ENCODE measurements around the gene RASA2. TPM values are rescaled to one million over a fixed set of nuclear protein-coding genes. Genes with fewer than 3 reads are reported as not detected.

Gene RASA2
- polyA plus RNA-seq, 1 of the 3 experiments (the other 2 are of a cell fraction) = 2.4 TPM

DNA sequence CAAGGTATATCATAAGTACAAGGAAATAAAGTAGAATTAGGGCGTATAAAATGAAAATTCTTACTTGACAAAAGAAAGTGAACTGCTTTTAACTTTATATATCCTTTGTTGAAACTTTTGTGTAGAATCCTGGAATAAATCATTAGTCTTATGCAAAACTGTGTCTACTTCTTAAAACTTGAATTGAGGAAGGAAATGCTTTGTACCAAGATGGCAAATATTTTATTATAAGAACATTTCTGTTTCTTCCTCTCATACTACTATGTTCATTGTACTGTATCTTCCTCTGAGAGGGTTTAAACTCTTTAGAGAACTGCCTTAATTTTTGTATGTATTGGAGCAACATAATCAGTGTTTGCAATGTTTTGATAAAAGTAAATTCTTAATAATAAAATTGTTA lies 42.0 kb downstream of the RASA2 start:
- peaks cover 25% of the 10 kb centered on the region for H3K79me2 ChIP-seq (ENCODE audit: insufficient read depth)

GRCh38 chr3:141529256-141529655 lies 42.4 kb downstream of the RASA2 start:
- ChIA-PET CTCF (no interaction called here), POLR2A (no interaction called here)
- Histone ChIP-seq H3K27ac (ENCODE audit: low read depth in 2 of 2, low read length in 1 of 2) (no peak overlapping the region), H3K27me3 (ENCODE audit: insufficient read depth) (no peaks in the 10 kb centered on the region), H3K79me2 (ENCODE audit: insufficient read depth) (peaks cover 21% of the 10 kb centered on the region), H3K9me2 (no peaks in the 10 kb centered on the region), H3K4me2 (no peak overlapping the region), H3K4me3 (ENCODE audit: low read depth in 2 of 2, low read length in 1 of 2) (no peak overlapping the region), H3K9ac (no peak overlapping the region), H4K20me1 (ENCODE audit: insufficient read depth) (no peaks in the 10 kb centered on the region), H3K4me1 (ENCODE audit: control insufficient read depth in 1 of 2, insufficient read depth in 2 of 2, low read depth in 1 of 2, low read length in 1 of 2) (peaks cover 0 to 15% of the 10 kb centered on the region in 2 experiments; a peak in 2 of 4 replicates), H3F3A (replicated peaks; ENCODE audit: insufficient read depth) (peaks cover 16% of the 10 kb centered on the region), H3K9me3 (no peaks in the 10 kb centered on the region), H2AFZ (ENCODE audit: low read depth) (no peak overlapping the region), H3K36me3 (replicated peaks in 1 of 2; ENCODE audit: control insufficient read depth in 1 of 2, insufficient read depth in 2 of 2, low read length in 1 of 2) (peaks cover 17 to 35% of the 10 kb centered on the region in 2 experiments)
- TF ChIP-seq, protein P1, sequence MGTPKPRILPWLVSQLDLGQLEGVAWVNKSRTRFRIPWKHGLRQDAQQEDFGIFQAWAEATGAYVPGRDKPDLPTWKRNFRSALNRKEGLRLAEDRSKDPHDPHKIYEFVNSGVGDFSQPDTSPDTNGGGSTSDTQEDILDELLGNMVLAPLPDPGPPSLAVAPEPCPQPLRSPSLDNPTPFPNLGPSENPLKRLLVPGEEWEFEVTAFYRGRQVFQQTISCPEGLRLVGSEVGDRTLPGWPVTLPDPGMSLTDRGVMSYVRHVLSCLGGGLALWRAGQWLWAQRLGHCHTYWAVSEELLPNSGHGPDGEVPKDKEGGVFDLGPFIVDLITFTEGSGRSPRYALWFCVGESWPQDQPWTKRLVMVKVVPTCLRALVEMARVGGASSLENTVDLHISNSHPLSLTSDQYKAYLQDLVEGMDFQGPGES (IDR thresholded peaks at IDR 0.05; ENCODE audit: low read depth, low read length) = no peak
- TF ChIP-seq MEF2A (IDR thresholded peaks at IDR 0.05; ENCODE audit: borderline replicate concordance, low read depth) (no peak), RAD21 (IDR thresholded peaks at IDR 0.05; ENCODE audit: low read length) (no peak), YY1 (IDR thresholded peaks at IDR 0.05; ENCODE audit: low read depth) (no peak), TCF12 (IDR thresholded peaks at IDR 0.05) (no peak), SIN3A (IDR thresholded peaks at IDR 0.05; ENCODE audit: borderline replicate concordance, low read depth, low read length) (no peak), RCOR1 (IDR thresholded peaks at IDR 0.05; ENCODE audit: low read length) (no peak), TEAD4 (IDR thresholded peaks at IDR 0.05; ENCODE audit: borderline replicate concordance, insufficient read depth) (no peak), NFIC (IDR thresholded peaks at IDR 0.05; ENCODE audit: borderline replicate concordance) (no peak), NRF1 (IDR thresholded peaks at IDR 0.05; ENCODE audit: low read depth, low read length) (no peak), EP300 (IDR thresholded peaks at IDR 0.05; ENCODE audit: borderline replicate concordance in 1 of 2, low read depth in 1 of 2, low read length in 1 of 2) (no peak), TAF1 (IDR thresholded peaks at IDR 0.05; ENCODE audit: borderline replicate concordance, low read depth, low read length) (no peak), GATA2 (CRISPR knock-in tag; IDR thresholded peaks at IDR 0.05) (no peak)
- no peak for DNase-seq

More for the DNA sequence above, 42.0 kb downstream of the RASA2 start:
- POLR2A ChIA-PET = no interaction called here
- Histone ChIP-seq H3K4me2 (no peak overlapping the region), H4K20me1 (ENCODE audit: insufficient read depth) (no peaks in the 10 kb centered on the region), H3F3A (replicated peaks; ENCODE audit: insufficient read depth) (peaks cover 21% of the 10 kb centered on the region), H3K9ac (no peak overlapping the region), H3K9me3 (no peaks in the 10 kb centered on the region), H2AFZ (ENCODE audit: low read depth) (no peak overlapping the region), H3K4me3 (ENCODE audit: low read depth in 2 of 2, low read length in 1 of 2) (no peak overlapping the region), H3K4me1 (ENCODE audit: control insufficient read depth in 1 of 2, insufficient read depth in 2 of 2, low read depth in 1 of 2, low read length in 1 of 2) (peaks cover 0 to 15% of the 10 kb centered on the region in 2 experiments; a peak in 3 of 4 replicates), H3K27ac (ENCODE audit: low read depth in 2 of 2, low read length in 1 of 2) (no peak overlapping the region), H3K27me3 (ENCODE audit: insufficient read depth) (no peaks in the 10 kb centered on the region), H3K36me3 (replicated peaks in 1 of 2; ENCODE audit: control insufficient read depth in 1 of 2, insufficient read depth in 2 of 2, low read length in 1 of 2) (peaks cover 14 to 30% of the 10 kb centered on the region in 2 experiments), H3K9me2 (no peaks in the 10 kb centered on the region)
- CTCF ChIA-PET = no interaction called here
- no peak for DNase-seq
- 91% methylated on average over 1 of the region's 1 CpG for WGBS (ENCODE audit: low lambda C conversion rate)
- TF ChIP-seq RCOR1 (IDR thresholded peaks at IDR 0.05; ENCODE audit: low read length) = no peak
